Lung (tissue), 12 donors: ENCODE data around the gene ADAMTS18. TPM values are rescaled to one million over a fixed set of nuclear protein-coding genes. Genes with fewer than 3 reads are reported as not detected.
"Not testable (repeated sequence)": the region's sequence is repeated elsewhere in the genome, so short reads cannot be mapped to it uniquely, and the experiment has no call there.

Experiments used
- ATAC-seq: fragments of 200-7000 bp; cut with Tn5 transposase; one replicate; pipeline ENCODE4 v1.9.1; 2020; ENCODE audit warnings: moderate number of reproducible peaks; ENCODE audit not compliant: insufficient read depth, low FRiP score
- DNase-seq, 3 donors: peaks; one replicate each; pipeline ENCODE4 v3.0.0-alpha.2; 2013 to 2017
- H3K27ac ChIP-seq, 2 donors: one replicate each; pipeline ENCODE4 v1.5.1; 2013; ENCODE audit warnings: mild to moderate bottlenecking in 2 of 2, moderate library complexity in 2 of 2, control low read depth in 1 of 2, inconsistent platforms in 1 of 2, low read depth in 1 of 2, low read length in 1 of 2
- H3K27me3 ChIP-seq, 3 donors: one replicate each; pipeline ENCODE4 v1.5.1; 2013; ENCODE audit warnings: low read length in 2 of 3; ENCODE audit not compliant: control insufficient read depth in 3 of 3, insufficient read depth in 3 of 3
- H3K36me3 ChIP-seq, 4 donors: one replicate each; pipeline ENCODE4 v1.5.1; 2013; ENCODE audit warnings: low read length in 4 of 4, mild to moderate bottlenecking in 1 of 4, moderate library complexity in 1 of 4; ENCODE audit not compliant: control insufficient read depth in 4 of 4, insufficient read depth in 4 of 4
- H3K4me1 ChIP-seq, 5 donors: one replicate each; pipeline ENCODE4 v1.5.1; 2013; ENCODE audit warnings: low read length in 5 of 5, mild to moderate bottlenecking in 2 of 5, moderate library complexity in 1 of 5; ENCODE audit not compliant: control insufficient read depth in 5 of 5, insufficient read depth in 5 of 5
- H3K4me3 ChIP-seq: one replicate; pipeline ENCODE4 v1.5.1; 2013; ENCODE audit warnings: mild to moderate bottlenecking, control low read depth, moderate library complexity
- H3K9ac ChIP-seq, 2 donors: one replicate each; pipeline ENCODE4 v1.5.1; 2013; ENCODE audit warnings: low read length in 2 of 2, control low read depth in 1 of 2; ENCODE audit not compliant: insufficient read depth in 1 of 2
- H3K9me3 ChIP-seq, 4 donors: one replicate each; pipeline ENCODE4 v1.5.1; 2013; ENCODE audit warnings: low read length in 3 of 4, mild to moderate bottlenecking in 1 of 4, moderate library complexity in 1 of 4; ENCODE audit not compliant: control insufficient read depth in 4 of 4, insufficient read depth in 3 of 4
- WGBS, 2 donors: extraction: QIAGEN DNeasy Blood & Tissue Kit; methylation state at CpG; one replicate each; pipeline ENCODE4 v1.1.7; 2013; 5-methylcytosine and 5-hydroxymethylcytosine counted together
- polyA plus RNA-seq, 2 donors: library from polyadenylated mRNA; stranded (reverse); fragments of 200-250 nt; gene quantifications; one replicate each; pipeline ENCODE4 v1.2.1, GENCODE V29; 2013
- total RNA-seq, 2 donors: library from RNA; depleted of rRNA in 1 of 2; stranded (reverse); fragments of >200 nt in 1 of 2; gene quantifications; one replicate each; pipeline ENCODE4 v1.2.1, GENCODE V29; 2014 to 2021
- TF ChIP-seq, protein P1 (sequence below): IDR thresholded peaks from 2 replicates; pipeline ENCODE4 v1.5.1; 2012; ENCODE audit warnings: mild to moderate bottlenecking; ENCODE audit errors: control extremely low read depth, extremely low read depth
- donor health status: control.
- donor health status: control.
- donor health status: Bipolar disorder and iron deficiency.
- donor health status: healthy.
- donor health status: DM: yes; HTN: yes; CAD: no.

The ADAMTS18 gene
- total and polyA plus RNA-seq, 4 donors = 0.02 to 0.82 TPM; not detected in 2

- H3K36me3 ChIP-seq = no peaks in the 10 kb centered on the region
- no peak overlapping the region for H3K4me3 ChIP-seq
- H3K4me1 ChIP-seq = peaks cover 0 to 10% (median 0%) of the 10 kb centered on the region in 5 donors
- H3K27me3 ChIP-seq = no peaks in the 10 kb centered on the region
- WGBS, 2 donors = 74 to 87% methylated on average over 5 of the region's 5 CpGs
- ATAC-seq (no peak), DNase-seq (no peak)
- H3K9ac ChIP-seq = no peak overlapping the region
- H3K27ac ChIP-seq = no peak overlapping the region
- H3K9me3 ChIP-seq = no peaks in the 10 kb centered on the region
- TF ChIP-seq, protein P1, sequence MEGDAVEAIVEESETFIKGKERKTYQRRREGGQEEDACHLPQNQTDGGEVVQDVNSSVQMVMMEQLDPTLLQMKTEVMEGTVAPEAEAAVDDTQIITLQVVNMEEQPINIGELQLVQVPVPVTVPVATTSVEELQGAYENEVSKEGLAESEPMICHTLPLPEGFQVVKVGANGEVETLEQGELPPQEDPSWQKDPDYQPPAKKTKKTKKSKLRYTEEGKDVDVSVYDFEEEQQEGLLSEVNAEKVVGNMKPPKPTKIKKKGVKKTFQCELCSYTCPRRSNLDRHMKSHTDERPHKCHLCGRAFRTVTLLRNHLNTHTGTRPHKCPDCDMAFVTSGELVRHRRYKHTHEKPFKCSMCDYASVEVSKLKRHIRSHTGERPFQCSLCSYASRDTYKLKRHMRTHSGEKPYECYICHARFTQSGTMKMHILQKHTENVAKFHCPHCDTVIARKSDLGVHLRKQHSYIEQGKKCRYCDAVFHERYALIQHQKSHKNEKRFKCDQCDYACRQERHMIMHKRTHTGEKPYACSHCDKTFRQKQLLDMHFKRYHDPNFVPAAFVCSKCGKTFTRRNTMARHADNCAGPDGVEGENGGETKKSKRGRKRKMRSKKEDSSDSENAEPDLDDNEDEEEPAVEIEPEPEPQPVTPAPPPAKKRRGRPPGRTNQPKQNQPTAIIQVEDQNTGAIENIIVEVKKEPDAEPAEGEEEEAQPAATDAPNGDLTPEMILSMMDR = no peak
Measured at GRCh38 chr16:77285676-77286075, 149.2 kb downstream of the ADAMTS18 start.

DNA sequence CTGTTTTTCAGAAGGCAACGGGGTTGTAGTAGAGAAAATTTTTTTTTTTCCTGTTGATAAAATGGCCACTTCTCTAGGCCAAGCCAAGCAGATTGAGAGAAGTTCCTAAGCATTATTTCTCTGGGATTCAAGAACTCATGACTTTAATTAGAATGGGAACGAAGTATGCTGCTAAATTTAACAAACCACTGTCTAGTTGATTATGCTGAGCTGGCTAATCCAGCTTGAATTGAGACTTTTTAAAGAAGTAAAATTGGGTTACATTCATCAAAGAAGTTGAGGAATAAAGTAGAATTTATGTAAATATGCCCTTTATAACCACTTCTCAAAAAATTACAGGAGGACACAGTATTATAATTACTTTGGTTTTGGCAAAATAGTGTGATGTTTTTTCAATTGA, 152.5 kb downstream of the ADAMTS18 start:
- peaks cover 0 to 2% (median 0%) of the 10 kb centered on the region in 5 donors for H3K4me1 ChIP-seq
- no peak overlapping the region for H3K4me3 ChIP-seq
- no peak overlapping the region for H3K27ac ChIP-seq
- no peak for DNase-seq
- H3K9me3 ChIP-seq = no peaks in the 10 kb centered on the region
- H3K36me3 ChIP-seq = no peaks in the 10 kb centered on the region
- no peak overlapping the region for H3K9ac ChIP-seq
- no peaks in the 10 kb centered on the region for H3K27me3 ChIP-seq
- WGBS, 2 donors = 50 to 83% methylated on average over 2 of the region's 2 CpGs
- no peak for ATAC-seq
- TF ChIP-seq, protein P1 = no peak

- not testable (repeated sequence) for H3K9me3 ChIP-seq, ATAC-seq, H3K4me3 ChIP-seq, H3K9ac ChIP-seq, H3K27me3 ChIP-seq, H3K36me3 ChIP-seq, H3K27ac ChIP-seq
- WGBS, 2 donors = 67 to 70% methylated on average over 8 of the region's 8 CpGs
- peaks cover 0 to 14% (median 3%) of the 10 kb centered on the region in 5 donors for H3K4me1 ChIP-seq
- peak in 2 of 3 donors; percentile 72 to 82 for DNase-seq
Measured at GRCh38 chr16:77279316-77279715, 155.5 kb downstream of the ADAMTS18 start.

- no peaks in the 10 kb centered on the region for H3K9me3 ChIP-seq
- no peak overlapping the region for H3K4me3 ChIP-seq
Measured at GRCh38 chr16:77277571-77277970, 157.3 kb downstream of the ADAMTS18 start.

More at GRCh38 chr16:77277571-77277970, 157.3 kb downstream of the ADAMTS18 start:
- Histone ChIP-seq H3K27me3 (no peaks in the 10 kb centered on the region), H3K4me1 (peaks cover 0 to 14% (median 3%) of the 10 kb centered on the region in 5 donors), H3K27ac (no peak overlapping the region), H3K9ac (no peak overlapping the region), H3K36me3 (no peaks in the 10 kb centered on the region)
- 77 to 78% methylated on average over 2 of the region's 2 CpGs for WGBS, 2 donors
- no peak for DNase-seq
- no peak for ATAC-seq
- TF ChIP-seq, protein P1 = no peak
